PC-9 (cell line): ENCODE measurements around the gene INHBB. TPM values are rescaled to one million over a fixed set of nuclear protein-coding genes. Genes with fewer than 3 reads are reported as not detected.

Source experiments
- BruUV-seq: library from RNA; stranded (reverse); fragments of 400-500 nt; replicated peaks from 2 replicates; lab custom pipeline; 2021; lab: Mats Ljungman, UMichigan
- CTCF ChIA-PET: fragments of 300-600 bp; sonication (Branson Sonifier 250); formaldehyde crosslinking; loops from one replicate; lab custom pipeline; 2022; ENCODE audit warnings: antibody characterized with exemption; lab: Charles Lee
- POLR2A ChIA-PET: fragments of 300-600 bp; sonication (Branson Sonifier 250); formaldehyde crosslinking; loops from one replicate; lab custom pipeline; 2022; ENCODE audit warnings: antibody characterized with exemption; ENCODE audit not compliant: unreplicated experiment; lab: Charles Lee
- DNase-seq, 2 experiments: peaks; one replicate each; pipeline versions ENCODE4 v3.0.0 to v3.0.0-alpha.2; 2015 to 2022; ENCODE audit warnings: mixed read lengths in 1 of 2
- H2AFZ ChIP-seq: fragments of 200-600 bp; sonication (generic); 2 replicates; pipeline ENCODE4 v1.8.1; 2017; ENCODE audit warnings: antibody characterized with exemption
- H3F3A ChIP-seq: fragments of 200-600 bp; sonication (generic); 2 replicates; pipeline ENCODE4 v1.8.1; 2017; ENCODE audit warnings: antibody characterized with exemption, mild to moderate bottlenecking, low read depth; ENCODE audit not compliant: insufficient read depth
- H3K27ac ChIP-seq: fragments of 200-600 bp; sonication (generic); 2 replicates; pipeline ENCODE4 v1.6.1; 2016; ENCODE audit warnings: mixed run types
- H3K27me3 ChIP-seq: fragments of 200-600 bp; sonication (generic); 2 replicates; pipeline ENCODE4 v1.6.1; 2016; ENCODE audit warnings: low read depth, mixed run types; ENCODE audit not compliant: insufficient read depth
- H3K36me3 ChIP-seq: fragments of 200-600 bp; sonication (generic); 2 replicates; pipeline ENCODE4 v1.6.1; 2016; ENCODE audit warnings: low read depth, mixed run types
- H3K4me1 ChIP-seq: fragments of 200-600 bp; sonication (generic); replicated peaks from 2 replicates; pipeline ENCODE4 v1.6.1; 2016; ENCODE audit warnings: mixed run types; ENCODE audit not compliant: insufficient read depth
- H3K4me2 ChIP-seq: fragments of 200-600 bp; sonication (generic); 2 replicates; pipeline ENCODE4 v1.6.1; 2017; ENCODE audit warnings: mixed run types
- H3K4me3 ChIP-seq: fragments of 200-600 bp; sonication (generic); 2 replicates; pipeline ENCODE4 v1.6.1; 2016; ENCODE audit warnings: mixed run types
- H3K79me2 ChIP-seq: fragments of 200-600 bp; sonication (generic); 2 replicates; pipeline ENCODE4 v1.6.1; 2017; ENCODE audit warnings: low read depth, mixed run types
- H3K9me2 ChIP-seq: fragments of 200-600 bp; sonication (generic); 2 replicates; pipeline ENCODE4 v1.8.1; 2017; ENCODE audit warnings: mild to moderate bottlenecking; ENCODE audit not compliant: insufficient read depth
- H3K9me3 ChIP-seq: fragments of 200-600 bp; sonication (generic); 2 replicates; pipeline ENCODE4 v1.8.1; 2016; ENCODE audit warnings: low read depth; ENCODE audit not compliant: insufficient read depth
- H4K20me1 ChIP-seq: fragments of 200-600 bp; sonication (generic); 2 replicates; pipeline ENCODE4 v1.8.1; 2017; ENCODE audit not compliant: insufficient read depth
- EZH2 ChIP-seq: fragments of 200-600 bp; sonication (generic); IDR thresholded peaks from 2 replicates; pipeline ENCODE4 v1.8.0; 2017; ENCODE audit warnings: antibody characterized with exemption, low read depth
- intact Hi-C: fragments of 100-400 bp; cut with micrococcal nuclease; formaldehyde crosslinking; loops from one replicate; pipeline ENCODE4 v1.10.0; 2022; ENCODE audit not compliant: unreplicated experiment
- total RNA-seq: library from RNA; stranded (reverse); gene quantifications from 2 replicates; pipeline ENCODE4 v1.2.3, GENCODE V29; 2021
- TF ChIP-seq, protein P1 (sequence below): fragments of 200-600 bp; sonication (generic); conservative IDR thresholded peaks from 2 replicates; pipeline ENCODE4 v1.6.1; 2017; ENCODE audit warnings: mixed run types, antibody characterized with exemption, mild to moderate bottlenecking, moderate library complexity

Gene INHBB
- total RNA-seq, 1 experiment from 2014 or later, result 57.5 TPM

DNA sequence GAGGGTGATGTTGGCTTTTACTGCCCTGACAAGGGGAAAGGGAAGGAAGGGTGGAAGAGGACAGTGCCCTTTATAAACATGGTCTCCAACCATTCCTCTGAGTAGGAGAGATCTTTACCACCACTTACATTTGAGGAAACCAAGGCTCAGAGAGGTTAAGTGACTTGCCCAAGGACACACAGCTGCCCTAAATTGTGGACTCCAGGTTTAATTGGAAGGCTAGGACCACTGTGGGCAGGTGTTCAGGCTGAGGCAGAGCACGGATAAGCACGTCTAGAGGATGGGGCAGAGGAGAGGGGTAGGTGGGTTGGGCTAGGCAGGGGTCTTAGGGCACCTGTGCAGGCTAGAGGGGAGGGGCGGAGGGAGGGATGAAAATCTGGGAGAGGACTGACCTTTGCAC, 32.7 kb downstream of the INHBB start:
- BruUV-seq, result no TSS peak
- no peaks in the 10 kb centered on the region for H3K4me1 ChIP-seq
- H3K36me3 ChIP-seq, result no peaks in the 10 kb centered on the region
- H2AFZ ChIP-seq, result no peak overlapping the region
- H3F3A ChIP-seq, result peaks cover 8% of the 10 kb centered on the region; the same call in 1 of the 2 replicates
- H3K27me3 ChIP-seq, result 0 out of 2 replicates have a peak, but pooled peaks cover 4% of the 10 kb centered on the region
- no peak for DNase-seq
- ChIA-PET CTCF (no interaction called here), POLR2A (no interaction called here)
- no peaks in the 10 kb centered on the region for H4K20me1 ChIP-seq
- H3K4me3 ChIP-seq, result no peak overlapping the region
- no peaks in the 10 kb centered on the region for H3K79me2 ChIP-seq
- no peak overlapping the region for H3K4me2 ChIP-seq
- TF ChIP-seq EZH2, result no peak
- TF ChIP-seq, protein P1, sequence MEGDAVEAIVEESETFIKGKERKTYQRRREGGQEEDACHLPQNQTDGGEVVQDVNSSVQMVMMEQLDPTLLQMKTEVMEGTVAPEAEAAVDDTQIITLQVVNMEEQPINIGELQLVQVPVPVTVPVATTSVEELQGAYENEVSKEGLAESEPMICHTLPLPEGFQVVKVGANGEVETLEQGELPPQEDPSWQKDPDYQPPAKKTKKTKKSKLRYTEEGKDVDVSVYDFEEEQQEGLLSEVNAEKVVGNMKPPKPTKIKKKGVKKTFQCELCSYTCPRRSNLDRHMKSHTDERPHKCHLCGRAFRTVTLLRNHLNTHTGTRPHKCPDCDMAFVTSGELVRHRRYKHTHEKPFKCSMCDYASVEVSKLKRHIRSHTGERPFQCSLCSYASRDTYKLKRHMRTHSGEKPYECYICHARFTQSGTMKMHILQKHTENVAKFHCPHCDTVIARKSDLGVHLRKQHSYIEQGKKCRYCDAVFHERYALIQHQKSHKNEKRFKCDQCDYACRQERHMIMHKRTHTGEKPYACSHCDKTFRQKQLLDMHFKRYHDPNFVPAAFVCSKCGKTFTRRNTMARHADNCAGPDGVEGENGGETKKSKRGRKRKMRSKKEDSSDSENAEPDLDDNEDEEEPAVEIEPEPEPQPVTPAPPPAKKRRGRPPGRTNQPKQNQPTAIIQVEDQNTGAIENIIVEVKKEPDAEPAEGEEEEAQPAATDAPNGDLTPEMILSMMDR, result no peak
- H3K9me2 ChIP-seq, result no peaks in the 10 kb centered on the region
- H3K27ac ChIP-seq, result no peak overlapping the region
- H3K9me3 ChIP-seq, result no peaks in the 10 kb centered on the region
- intact Hi-C loops, result no loop called here

DNA sequence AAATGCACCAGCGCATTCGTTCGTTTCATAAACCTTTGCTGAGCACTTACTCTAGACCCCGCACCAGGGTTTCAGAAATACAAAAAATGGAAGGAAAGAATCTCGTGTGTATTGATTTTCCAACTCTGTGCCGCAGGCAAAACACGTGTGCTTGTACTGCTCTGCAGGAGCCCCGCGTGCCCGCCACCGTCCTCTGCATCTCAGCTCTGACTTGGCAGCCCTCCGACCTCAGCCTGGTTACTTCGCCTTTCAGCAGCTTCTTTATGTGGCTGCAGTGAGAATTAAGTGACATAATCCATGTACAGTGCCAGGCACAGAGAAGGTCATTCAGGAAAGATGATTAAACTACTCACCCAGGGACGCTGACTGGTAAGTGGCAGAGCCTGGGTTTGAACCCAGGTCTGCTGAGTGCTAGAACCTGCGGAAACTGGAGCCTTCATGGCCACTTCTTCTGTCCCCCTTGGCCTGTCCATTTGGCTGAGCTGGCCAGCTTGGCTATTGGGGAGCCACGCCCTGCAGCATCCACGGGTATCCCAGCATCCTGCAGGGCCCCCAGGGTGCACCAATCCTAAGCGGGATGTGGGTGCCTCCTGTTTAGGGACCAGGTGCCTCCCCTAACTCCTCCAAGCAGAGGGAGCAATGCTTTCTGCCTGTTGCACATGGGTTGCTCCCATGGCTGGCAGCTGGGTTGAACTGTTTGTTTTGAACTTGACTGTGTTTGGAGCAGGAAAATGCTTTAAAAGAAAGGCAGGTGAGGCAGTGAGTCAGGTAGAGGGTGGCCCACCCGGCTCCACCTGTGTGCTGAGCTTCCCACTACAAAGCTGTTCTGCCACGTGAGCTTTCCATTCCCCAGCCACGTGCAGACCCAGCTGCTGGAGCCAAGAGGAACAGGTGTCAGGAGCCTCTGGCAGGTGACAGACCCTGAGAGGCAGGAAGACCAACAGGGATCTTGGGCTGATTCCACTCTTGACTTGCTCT, 34.3 kb downstream of the INHBB start:
- peak; percentile 43 to 64 for DNase-seq
- Histone ChIP-seq H3K9me3 (no peaks in the 10 kb centered on the region), H3K27me3 (0 out of 2 replicates have a peak, but pooled peaks cover 4% of the 10 kb centered on the region), H3K36me3 (no peaks in the 10 kb centered on the region), H2AFZ (no peak overlapping the region), H3K4me1 (peaks cover 8% of the 10 kb centered on the region), H4K20me1 (no peaks in the 10 kb centered on the region), H3K4me3 (no peak overlapping the region), H3K27ac (no peak overlapping the region), H3F3A (peaks cover 18% of the 10 kb centered on the region; the same call in 1 of the 2 replicates), H3K4me2 (no peak overlapping the region), H3K79me2 (no peaks in the 10 kb centered on the region), H3K9me2 (no peaks in the 10 kb centered on the region)
- POLR2A ChIA-PET, result no interaction called here
- TF ChIP-seq, protein P1, result no peak
- TF ChIP-seq EZH2, result no peak
- BruUV-seq, result no TSS peak
- intact Hi-C loops, result no loop called here
- CTCF ChIA-PET, result interaction anchor here (0.6 kb wide), 1 partner anchor 10 kb away, joined by 3 read pairs; no protein-coding TSS in a partner anchor

DNA sequence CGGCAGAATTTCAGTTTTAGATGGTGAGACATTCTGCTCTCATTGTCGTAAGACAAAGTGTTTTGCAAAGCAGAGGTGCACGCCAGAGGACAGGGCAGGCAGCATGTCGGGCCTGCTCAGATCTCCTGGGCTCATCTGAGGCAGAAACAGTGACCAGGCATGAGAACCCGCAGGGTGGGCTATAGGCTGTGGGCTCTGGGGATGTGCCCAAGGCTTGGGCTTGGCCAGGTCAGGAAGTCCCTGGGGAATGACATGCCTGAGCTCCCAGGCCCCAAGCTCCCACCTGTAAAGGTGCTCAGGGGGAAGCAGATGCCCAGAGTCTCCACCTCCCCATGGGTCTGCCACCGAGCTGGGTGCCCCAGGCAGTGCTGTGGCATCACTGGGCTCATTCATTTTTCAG, 35.3 kb downstream of the INHBB start:
- Histone ChIP-seq H3K4me3 (no peak overlapping the region), H3K27me3 (0 out of 2 replicates have a peak, but pooled peaks cover 4% of the 10 kb centered on the region), H3K4me1 (peaks cover 15% of the 10 kb centered on the region), H3F3A (peaks cover 18% of the 10 kb centered on the region; the same call in 1 of the 2 replicates), H3K27ac (no peak overlapping the region), H3K36me3 (no peaks in the 10 kb centered on the region), H3K9me3 (no peaks in the 10 kb centered on the region), H4K20me1 (no peaks in the 10 kb centered on the region), H3K4me2 (no peak overlapping the region), H3K9me2 (no peaks in the 10 kb centered on the region), H3K79me2 (no peaks in the 10 kb centered on the region), H2AFZ (no peak overlapping the region)
- DNase-seq, result no peak
- TF ChIP-seq, protein P1, result no peak
- TF ChIP-seq EZH2, result no peak
- POLR2A ChIA-PET, result interaction anchor here (0.7 kb wide), 1 partner anchor 104 kb away, joined by 4 read pairs; no protein-coding TSS in a partner anchor
- intact Hi-C loops, result no loop called here
- CTCF ChIA-PET, result no interaction called here
- no TSS peak for BruUV-seq
